CMK (cell line): Measurements from ENCODE around the gene SREBF2.
A peak's percentile ranks its signal among the peaks of the same experiment; 100 is the strongest.

Experiments
- DNase-seq: peaks from one replicate; pipeline ENCODE4 v3.0.0-alpha.2; 2010; ENCODE audit warnings: low read depth

SREBF2 gene

DNA sequence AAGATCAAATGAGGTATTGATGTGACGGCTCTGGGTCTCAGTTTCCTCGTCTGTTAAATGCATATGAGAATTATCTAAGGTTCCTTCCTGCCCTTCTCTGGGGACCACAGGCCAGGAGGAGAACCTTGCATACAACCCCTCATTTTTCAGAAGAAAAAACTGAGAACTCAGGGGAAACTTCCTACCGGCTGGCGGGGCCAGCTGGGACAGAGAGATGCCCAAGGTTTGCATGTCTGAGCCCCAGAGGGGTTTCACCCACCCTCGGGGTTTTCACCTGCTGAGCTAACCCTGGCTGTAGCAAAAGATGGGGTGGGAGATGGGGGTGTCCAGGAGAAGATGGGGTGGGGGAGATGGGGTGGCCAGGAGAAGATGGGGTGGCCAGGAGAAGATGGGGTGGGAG lies 89.4 kb downstream of the SREBF2 start:
- no peak for DNase-seq

DNA sequence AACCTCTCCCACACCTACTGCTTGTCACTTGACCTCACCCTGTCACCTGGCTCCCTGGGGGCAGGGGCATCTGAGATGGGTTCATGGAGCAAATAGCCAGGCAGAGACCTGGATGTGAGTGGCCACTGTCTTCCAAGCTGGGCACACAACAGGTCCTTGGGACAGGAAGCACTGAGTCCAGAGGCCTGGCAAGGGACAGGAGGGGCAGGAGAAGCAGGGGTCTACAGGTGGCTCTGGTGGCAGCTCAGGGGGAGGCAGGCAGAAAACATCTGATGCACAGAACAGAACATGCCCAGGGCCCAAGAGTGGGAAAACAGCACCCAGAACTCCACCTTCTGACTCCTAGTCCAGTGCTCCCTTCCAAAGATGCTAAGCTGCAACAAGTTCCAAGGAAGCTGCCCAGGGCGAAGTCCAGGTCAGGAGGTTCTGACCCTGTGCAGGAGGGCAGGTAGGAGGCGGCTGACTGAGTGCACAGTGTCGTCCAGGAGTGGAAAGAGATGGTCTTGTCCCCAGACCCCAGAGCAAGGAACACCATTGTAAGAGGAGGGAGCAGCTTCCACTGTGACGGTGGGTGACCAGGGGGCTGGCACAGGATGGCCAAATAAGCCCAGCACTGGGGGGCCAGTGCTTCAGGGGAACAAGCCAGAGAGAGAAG lies 90.2 kb downstream of the SREBF2 start:
- no peak for DNase-seq

DNA sequence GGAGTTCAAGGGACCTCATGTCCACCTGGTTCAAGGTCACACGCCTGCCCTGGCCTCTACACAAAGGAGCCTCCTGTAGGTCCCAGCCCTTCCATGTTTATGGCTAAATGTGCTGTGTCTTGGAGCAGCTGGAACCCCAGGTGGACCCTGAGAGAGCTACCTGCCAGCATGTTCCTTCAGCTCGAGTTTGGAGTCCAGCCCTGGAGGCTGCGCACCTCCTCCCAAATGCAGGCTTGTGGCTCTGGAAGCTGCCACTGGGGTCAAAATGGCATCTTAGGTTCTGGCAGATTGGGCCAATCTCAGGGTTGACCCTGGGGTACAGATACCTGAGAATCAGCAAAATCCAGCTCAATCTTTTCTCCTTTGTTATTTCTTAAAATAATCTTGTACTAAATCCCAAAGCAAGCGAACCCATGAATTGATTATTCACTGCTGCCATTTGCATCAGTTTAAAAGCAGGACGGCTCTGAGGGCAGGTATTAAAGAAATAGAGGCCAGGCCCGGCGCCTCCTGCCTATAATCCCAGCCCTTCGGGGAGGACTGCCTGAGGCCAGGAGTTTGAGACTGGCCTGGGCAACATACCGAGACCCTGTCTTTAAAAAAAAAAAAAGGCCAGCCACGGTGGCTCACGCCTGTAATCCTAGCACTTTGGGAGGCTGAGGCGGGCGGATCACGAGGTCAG lies 90.8 kb downstream of the SREBF2 start:
- no peak for DNase-seq

DNA sequence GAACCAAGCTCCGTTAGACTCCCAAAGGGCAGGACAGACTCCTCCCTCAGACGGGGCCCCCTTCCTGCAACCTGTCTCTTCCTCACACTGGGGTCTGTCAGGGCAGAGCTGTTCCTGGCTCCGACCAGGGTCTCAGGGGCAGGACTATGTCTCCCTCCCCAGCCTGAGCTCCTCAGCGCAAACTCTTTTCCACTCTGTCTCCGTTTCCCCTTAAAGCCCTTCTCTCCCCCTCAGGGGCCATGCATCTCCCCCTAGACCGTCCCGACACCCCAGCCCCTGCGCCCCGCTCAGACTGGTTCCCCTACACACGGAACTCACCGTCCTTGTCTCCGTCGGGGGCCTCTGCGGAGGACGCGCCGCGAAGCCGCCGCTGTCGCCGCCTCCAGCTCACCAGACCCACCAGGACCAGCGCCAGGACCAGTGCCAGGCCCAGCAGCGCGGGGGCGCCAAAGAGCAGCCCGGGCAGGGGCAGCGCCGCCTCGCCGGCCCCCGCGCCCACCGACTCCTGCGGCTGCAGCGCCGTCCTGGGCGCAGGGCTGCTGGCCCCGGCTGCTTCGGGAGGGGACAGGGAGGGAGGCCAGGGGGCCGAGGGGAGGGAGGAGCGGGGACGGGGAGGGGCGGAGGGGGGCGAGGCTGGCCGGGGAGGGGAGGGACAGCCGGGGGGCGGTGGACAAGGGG lies 93.0 kb downstream of the SREBF2 start:
- peak; percentile 58 for DNase-seq

DNA sequence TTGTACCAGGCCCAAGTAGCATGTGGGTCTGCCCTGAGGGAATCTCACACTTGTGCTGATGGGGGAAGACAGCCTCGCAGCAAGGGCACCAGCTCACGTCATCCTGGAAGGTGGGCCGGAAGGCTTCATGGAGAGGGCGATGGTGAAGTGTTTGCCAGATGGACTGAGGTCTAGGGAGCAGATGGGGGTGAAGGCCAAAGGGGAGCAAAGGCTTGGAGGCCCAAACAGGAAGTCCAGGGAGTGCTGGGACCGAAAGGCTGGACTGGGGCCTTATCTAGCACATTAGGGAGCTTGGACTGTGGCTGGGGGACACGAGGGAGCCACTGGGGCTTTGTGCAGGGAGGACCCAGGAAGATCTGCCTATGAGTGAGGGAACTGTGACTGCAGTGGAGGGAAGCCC lies 94.9 kb downstream of the SREBF2 start:
- DNase-seq, result no peak

DNA sequence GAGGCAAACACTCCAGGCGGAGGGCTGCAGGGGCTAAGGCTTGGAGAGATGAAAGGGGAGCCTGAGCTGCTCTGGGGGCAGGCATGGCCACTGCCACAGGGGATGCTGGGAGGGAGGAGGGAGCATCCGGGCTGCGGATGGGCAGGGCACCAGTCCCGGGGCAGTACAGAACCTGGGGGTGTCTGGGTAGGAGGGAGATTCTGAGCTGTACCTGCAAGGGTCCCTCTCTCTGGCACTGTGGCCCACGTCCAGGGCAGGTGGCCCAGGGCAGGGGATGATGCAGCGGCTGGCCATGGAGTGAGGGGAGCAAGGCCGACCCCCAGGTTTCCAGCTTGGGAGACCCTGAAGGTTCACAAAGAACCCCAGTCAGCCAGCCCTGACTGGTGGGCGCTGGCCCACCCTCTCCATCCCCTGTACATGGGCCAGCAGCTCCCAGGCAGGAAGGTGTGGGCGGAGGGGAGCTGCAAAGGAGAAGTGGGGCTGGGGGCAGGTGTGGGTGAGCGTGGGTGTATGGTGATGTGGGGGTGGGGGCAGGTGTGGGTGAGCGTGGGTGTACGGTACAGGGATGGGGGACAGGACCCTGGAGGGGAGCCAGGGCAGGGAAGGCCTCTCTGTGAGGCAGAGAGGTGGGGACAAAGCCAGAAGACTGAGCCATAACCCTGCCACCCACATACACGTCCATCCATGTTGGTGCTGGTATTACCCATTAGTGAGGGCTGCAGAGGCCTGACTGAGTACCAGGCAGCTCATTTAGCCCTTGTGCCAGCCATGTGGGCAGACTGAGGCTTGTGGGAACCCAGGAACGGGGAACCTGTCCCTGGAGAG lies 95.9 kb downstream of the SREBF2 start:
- no peak for DNase-seq

DNA sequence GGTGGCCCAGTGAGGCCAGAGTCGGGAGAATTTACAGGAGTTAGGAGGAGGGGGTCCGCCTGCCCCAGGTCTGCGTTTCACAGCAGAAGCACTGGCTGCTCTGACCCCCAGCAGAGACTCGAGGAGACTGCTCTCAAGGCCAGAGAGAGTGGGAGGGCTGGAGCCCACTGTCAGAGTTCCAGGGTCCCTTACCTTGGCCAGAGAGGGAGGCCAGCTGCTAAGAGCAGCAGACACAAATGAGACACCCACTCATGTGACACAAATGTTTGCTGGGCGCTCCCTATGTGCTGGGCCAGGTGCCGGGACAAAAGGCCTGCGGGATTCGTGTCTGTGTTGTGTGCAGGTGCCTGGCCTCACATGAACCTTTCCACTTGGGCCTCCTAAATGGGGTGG lies 96.5 kb downstream of the SREBF2 start:
- no peak for DNase-seq

DNA sequence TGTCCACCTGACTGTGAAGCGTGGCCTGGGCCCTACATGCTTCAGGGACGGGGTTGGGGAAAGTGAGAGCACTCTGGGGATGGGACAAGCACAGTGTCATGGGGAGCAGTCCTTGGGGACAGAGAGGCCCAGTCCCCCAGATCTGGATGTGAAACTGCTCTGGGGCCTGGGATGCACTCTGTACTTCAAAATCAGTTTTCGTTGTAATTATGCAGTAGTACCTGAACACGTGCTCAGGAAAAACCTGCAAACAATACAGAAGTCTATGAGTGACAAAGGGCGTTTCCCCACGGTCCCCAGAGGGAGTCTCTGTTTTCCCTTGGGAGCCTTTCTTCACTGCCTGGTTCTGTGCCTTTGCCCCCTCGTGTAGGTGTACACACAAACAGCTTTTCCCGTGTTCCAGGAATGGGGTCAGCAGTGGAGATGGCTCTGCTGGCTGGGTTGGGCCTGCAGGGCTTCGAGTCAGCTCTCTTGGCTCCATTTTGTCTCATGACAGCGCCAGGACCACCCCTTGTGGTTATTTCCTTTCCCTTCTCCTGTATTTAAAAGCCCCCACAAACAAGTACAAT lies 98.9 kb downstream of the SREBF2 start:
- no peak for DNase-seq

DNA sequence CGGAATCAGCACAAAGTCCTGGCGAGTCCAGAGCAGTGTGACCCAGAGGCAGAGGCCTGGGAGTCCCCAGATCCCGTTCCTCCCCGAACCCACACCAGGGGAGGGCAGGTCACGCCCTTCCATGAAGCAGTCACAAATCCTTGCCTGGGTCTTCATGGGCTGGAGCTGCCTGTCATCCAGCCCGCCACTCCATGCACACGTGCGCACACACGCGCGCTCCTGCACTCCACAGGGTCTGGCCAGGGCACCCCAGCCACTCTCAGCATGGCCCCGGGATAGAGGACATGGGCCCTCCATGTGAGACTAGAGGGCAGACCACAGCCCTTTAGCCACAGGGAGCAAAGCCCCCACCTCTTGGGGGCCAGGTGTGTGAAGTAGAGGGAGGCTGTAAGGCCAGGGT lies 99.4 kb downstream of the SREBF2 start:
- DNase-seq, result no peak

DNA sequence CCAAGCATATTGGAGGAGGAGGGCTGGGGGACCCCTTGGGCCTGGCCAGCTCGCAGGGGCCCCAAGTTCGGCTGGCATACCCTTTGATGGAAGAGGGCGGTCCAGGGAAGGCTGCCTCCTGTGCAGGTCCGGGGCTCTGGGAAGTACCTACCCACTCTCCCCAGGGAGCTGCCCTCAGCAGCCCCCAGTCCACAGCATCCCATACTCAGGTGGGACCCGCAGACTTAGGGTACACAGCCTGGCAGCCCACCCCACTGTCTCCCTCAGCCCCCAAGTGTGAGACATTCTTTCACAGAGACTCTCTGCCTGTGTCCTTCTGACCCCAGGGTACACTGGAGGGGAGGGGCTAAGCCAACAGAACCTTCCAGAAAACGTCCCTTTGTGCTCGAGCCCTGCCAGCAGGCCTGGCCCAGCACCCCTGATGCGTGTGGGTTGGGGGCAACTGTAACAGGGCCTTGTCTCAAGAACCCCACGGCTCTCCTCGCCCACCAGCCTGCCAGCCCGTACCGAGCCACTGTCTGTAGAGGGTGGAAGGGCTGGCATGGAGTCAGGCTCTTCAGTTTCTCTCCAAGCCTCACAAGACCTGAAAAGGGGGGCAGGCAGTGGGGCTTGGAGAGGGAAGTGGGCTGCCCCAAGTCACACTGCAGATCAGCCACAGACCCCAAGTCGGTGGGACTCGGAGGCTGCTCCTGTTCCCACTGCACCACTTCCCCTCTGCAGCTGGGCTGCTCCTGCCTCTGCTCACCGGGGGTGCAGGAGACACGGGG lies 100.7 kb downstream of the SREBF2 start:
- no peak for DNase-seq

DNA sequence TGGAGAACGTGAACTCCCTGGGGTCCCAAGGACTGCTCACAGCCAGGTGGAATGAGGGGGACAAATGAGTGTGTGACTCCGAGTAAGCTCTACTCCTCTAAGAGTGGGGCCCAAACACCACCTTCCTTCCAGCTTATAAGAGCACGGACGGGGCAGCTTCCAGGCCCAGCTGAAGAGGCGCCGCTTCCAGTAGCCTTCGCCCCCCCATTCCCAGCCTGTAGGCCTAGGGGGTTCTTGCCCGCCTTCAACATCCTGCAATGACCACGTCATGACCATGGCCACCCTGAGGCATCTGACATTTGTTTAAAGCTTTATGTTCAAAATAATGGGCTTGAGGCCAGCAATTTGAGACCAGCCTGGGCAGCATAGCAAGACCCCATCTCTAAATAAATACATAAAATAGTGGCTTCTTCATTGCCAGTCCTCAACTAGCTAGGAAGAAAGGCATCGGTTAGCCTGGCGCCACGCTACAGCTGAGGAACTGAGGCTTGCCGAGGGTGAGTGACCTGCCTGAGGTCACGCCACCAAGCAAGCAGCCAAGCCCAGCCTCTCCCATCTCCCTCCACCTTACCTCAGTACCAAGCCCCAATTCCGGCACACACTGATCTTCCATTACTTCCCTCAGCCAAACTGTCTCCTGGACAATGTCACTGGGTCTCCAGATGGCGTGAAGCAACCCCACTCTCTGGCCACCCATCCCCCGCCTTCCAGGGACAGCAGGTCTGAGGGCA lies 101.5 kb downstream of the SREBF2 start:
- no peak for DNase-seq

DNA sequence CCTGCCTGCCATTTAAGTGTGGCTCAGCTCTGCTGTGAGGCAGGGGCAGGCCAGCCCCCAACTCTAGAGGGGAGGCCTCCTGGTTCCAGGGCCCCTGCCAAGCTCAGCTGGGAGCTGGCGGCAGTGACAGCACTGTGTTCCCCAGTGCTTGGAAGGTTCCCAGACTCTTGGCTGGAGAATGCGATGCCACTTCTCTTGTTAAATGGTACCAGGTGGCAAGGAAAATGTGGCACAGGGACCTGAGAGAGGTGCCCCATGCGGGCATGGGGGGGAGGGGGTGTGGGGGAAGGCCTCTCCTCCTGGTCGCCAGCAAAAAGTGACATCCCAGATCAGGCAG lies 102.1 kb downstream of the SREBF2 start:
- DNase-seq, result no peak

DNA sequence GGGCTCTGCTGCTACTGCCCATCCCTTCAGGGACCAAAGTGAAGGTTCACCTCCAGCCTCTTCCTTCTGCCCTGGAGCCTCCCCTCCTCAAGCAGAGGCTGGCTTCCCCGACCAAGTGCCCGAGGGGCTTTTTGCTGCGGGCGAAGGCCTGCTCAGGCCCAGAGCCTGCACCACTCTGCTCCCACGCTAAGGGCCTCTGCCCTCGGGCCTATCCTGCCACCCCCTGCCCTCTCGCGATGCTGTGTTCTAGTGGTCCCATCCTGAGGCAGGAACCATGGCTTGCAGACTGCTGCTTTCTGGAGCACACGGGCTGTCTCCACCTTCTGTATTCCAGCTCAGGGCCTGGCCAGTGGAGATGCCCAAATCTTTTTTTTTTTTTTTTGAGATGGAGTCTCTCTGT lies 102.6 kb downstream of the SREBF2 start:
- DNase-seq, result no peak

DNA sequence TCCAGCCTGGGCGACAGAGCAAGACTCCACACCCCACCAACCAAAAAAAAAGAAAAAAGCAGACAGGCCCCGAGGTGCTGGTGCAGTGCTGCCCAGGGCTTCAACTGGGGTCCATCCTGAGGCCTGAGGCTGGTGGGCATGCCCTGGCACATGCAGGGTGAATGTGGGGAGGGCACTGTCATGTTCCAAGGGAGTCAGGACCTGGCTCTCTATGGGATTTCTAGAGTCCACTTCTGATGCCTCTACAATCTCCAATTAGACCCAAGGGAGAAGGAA lies 103.9 kb downstream of the SREBF2 start:
- no peak for DNase-seq

DNA sequence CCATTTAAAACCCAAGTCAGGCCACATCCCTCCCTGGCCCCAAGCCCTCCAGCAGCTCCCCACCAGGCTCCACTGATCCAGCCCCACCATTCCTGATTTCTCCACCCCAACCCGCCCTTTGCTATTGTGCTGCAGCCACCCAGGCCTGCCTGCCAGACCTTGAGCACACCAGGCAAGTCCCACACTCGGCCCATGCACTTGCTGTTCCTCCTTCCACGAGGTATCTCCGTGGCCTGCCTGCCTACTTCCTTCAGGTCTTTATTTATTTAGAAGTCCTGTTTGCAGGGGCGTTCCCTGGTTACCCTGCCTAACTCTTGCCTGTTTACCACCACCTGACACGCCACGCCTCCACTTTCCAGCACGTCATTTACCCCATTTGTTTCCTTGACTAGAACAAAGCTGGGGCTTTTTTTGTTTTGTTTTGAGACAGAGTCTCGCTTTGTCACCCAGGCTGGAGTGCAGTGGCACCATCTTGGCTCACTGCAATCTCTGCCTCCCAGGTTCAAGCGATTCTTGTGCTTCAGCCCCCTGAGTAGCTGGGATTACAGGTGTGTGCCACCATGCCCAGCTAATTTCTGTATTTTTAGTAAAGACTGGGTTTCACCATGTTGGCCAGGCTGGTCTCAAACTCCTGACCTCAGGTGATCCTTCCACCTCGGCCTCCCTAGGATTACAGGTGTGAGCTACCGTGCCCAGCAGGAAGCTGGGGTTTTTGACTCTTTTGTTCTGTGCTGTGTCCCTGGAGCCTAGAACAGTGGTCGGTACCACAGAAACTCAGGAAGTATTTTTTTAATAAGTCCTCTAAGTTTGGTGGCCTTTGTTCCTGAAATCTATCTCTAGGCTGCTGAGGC lies 107.3 kb downstream of the SREBF2 start:
- DNase-seq, result no peak

DNA sequence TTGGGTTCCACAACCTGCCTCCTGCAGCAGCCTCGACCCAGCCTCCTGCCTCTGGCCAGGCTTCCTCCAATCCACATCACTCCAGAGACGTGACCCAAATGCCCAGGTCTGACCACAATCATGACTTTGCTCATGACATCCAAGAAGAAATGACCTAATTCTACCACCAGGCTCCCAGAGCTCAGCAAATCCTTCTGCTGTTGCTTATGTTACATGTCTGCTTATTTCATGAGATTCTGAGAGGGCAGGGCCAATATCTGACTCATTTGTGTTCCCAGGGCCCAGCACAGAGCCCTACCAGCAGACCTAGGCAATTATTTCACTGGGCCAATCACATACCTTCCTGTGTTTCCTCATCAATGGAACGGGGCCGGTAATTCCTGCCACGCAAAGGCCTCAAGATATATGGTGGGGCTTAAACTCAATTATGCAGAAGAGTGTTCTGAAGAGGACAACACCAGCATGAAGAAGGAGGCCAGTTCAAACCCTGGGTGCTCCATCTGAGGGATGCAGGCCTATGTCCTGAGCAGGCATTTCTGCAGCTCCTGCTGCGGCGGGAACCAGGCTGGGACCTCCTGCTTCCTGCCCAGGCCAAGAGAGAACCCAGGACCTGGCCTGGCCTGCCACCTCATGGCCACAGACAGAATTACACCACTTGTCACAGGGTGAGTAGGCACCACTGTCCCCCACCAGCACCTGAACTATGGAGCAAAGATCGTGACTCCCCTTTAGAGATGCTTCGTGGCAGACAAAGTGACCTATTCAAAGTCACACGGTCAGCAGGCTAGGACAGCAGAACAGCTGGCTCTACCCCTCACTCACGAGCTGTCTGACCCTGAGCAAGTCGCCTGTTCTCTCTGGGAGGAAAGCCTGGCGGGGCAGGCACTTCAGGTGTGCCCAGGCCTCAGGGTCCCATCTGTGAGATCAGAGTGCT lies 108.2 kb downstream of the SREBF2 start:
- DNase-seq, result peak; percentile 62

DNA sequence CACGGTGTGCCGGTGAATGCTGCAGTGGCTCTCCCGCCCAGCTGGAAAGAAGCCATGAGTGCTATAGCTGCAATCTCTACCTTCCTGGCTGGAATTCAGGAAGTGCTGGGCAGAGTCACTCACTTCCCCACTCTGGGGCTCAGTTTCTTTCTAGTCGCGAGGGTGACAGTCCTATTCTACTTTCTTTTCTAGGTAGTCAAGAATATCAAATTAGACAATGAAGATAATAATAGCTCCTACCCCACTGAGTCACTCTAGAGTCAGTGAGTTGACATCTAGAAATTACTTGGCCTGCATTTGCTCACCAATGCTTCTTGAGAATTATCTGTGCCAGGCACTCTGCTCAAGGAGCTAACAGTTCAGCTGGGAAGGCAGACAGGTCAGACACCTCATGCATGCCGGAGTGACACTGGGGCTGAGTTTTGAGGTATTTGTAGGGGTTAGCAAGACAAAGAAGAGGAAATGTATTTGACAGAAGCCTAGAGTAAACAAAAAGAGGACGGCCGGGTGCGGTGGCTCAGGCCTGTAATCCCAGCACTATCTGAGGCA lies 110.8 kb downstream of the SREBF2 start:
- DNase-seq, result no peak

DNA sequence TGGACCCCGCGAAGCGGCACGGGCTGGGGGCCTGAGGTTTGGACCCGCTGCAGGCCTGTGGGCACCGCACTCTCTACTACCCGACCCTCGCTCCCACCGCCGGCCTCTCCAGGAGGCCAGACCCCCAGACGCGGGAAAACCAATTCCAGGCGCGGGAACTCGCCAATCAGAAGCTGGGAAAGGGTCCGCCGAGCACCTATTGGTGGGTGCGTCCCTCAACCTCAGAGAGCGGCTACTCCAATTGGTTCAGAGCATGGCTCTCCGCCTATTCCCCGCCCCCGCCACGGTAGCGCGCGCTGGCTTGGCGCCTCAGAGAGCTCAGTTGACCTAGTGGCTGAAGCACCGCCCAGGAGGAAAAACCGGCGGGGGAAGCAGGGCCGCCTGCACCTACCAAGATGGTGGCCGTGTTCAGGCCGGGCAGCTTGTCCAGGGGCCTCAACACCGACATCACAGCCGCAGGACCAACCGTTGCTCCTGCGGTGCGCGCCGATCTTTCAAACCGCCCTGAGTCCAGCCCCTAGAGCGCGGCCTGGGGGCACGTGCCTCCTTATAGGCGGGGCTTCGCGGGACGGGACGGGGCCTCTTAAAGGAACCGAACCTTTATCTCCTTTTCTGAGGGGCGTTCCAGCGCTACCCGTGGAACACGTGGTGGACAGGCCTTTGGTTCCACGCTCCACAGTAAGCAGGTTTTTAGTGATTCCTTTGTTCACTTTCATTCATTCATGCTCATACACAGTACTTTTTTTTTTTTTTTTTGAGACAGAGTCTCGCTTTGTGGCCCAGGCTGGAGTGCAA lies 113.9 kb downstream of the SREBF2 start, which contains the start of gene CENPM:
Gene CENPM (minus strand): TSS at position 524 of the 795 bp plus-strand sequence. CDS start 76 bp downstream, at position 448.
- peak; percentile 83 for DNase-seq
